Cerebellar cortex (tissue), 1 donor: ENCODE results near the gene CSNK2A3.

Source experiments
- DNase-seq: peaks from one replicate; pipeline ENCODE4 v3.0.0-alpha.2; 2015; ENCODE audit warnings: low spot score

The CSNK2A3 gene

GRCh38 chr11:11335043-11335442, 18.0 kb downstream of the CSNK2A3 start:
- no peak for DNase-seq

GRCh38 chr11:11334607-11335006, 18.4 kb downstream of the CSNK2A3 start:
- DNase-seq, result no peak

- DNase-seq, result no peak
Observed at GRCh38 chr11:11332141-11332710, 20.8 kb downstream of the CSNK2A3 start.

GRCh38 chr11:11329062-11329806, 23.8 kb downstream of the CSNK2A3 start:
- no peak for DNase-seq

- DNase-seq, result no peak
Observed at GRCh38 chr11:11324090-11324489, 29.0 kb downstream of the CSNK2A3 start.

GRCh38 chr11:11322101-11322500, 30.9 kb downstream of the CSNK2A3 start:
- no peak for DNase-seq

GRCh38 chr11:11320825-11321224, 32.2 kb downstream of the CSNK2A3 start:
- no peak for DNase-seq

- no peak for DNase-seq
Observed at GRCh38 chr11:11318961-11319360, 34.1 kb downstream of the CSNK2A3 start.

GRCh38 chr11:11318461-11318860, 34.6 kb downstream of the CSNK2A3 start:
- no peak for DNase-seq

GRCh38 chr11:11316651-11317230, 36.3 kb downstream of the CSNK2A3 start:
- DNase-seq, result no peak

- DNase-seq, result peak; percentile 37
Observed at GRCh38 chr11:11313902-11314692, 39.0 kb downstream of the CSNK2A3 start.

- no peak for DNase-seq
Observed at GRCh38 chr11:11313426-11313825, 39.6 kb downstream of the CSNK2A3 start.

GRCh38 chr11:11312738-11313137, 40.3 kb downstream of the CSNK2A3 start:
- DNase-seq, result no peak

- no peak for DNase-seq
Observed at GRCh38 chr11:11311169-11311568, 41.9 kb downstream of the CSNK2A3 start.

- DNase-seq, result no peak
Observed at GRCh38 chr11:11309906-11310305, 43.1 kb downstream of the CSNK2A3 start.

GRCh38 chr11:11308249-11308648, 44.8 kb downstream of the CSNK2A3 start:
- no peak for DNase-seq

- DNase-seq, result no peak
Observed at GRCh38 chr11:11306855-11307254, 46.2 kb downstream of the CSNK2A3 start.

- DNase-seq, result no peak
Observed at GRCh38 chr11:11304550-11304949, 48.5 kb downstream of the CSNK2A3 start.

- no peak for DNase-seq
Observed at GRCh38 chr11:11302565-11302964, 50.5 kb downstream of the CSNK2A3 start.
